Endodermal cell (in vitro differentiated cells): Measurements from ENCODE around the gene CST11. TPM values are rescaled to one million over a fixed set of nuclear protein-coding genes. Genes with fewer than 3 reads are reported as not detected.

ENCODE experiments used
- DNase-seq: peaks from one replicate; pipeline ENCODE4 v3.0.0-alpha.2; 2017
- H3K27ac ChIP-seq: 2 replicates; pipeline ENCODE4 v1.5.1; 2013; ENCODE audit warnings: mild to moderate bottlenecking, low read depth, low read length, moderate library complexity
- H3K27me3 ChIP-seq: 2 replicates; pipeline ENCODE4 v1.6.1; 2013; ENCODE audit warnings: mild to moderate bottlenecking, low read length, moderate library complexity; ENCODE audit not compliant: insufficient read depth, control insufficient read depth, poor library complexity, severe bottlenecking
- H3K36me3 ChIP-seq: 2 replicates; pipeline ENCODE4 v1.7.0; 2013; ENCODE audit warnings: mild to moderate bottlenecking, low read length, moderate library complexity; ENCODE audit not compliant: control insufficient read depth, insufficient read depth
- H3K4me1 ChIP-seq: one replicate; pipeline ENCODE4 v1.7.0; 2013; ENCODE audit warnings: low read length; ENCODE audit not compliant: control insufficient read depth, insufficient read depth
- H3K4me3 ChIP-seq: 2 replicates; pipeline ENCODE4 v1.5.1; 2013; ENCODE audit warnings: mild to moderate bottlenecking, low read length, moderate library complexity
- H3K9ac ChIP-seq: 2 replicates; pipeline ENCODE4 v1.6.1; 2013; ENCODE audit warnings: mild to moderate bottlenecking, low read length, moderate library complexity; ENCODE audit not compliant: poor library complexity, severe bottlenecking; ENCODE audit errors: extremely low read depth
- H3K9me3 ChIP-seq: 2 replicates; pipeline ENCODE4 v1.6.1; 2013; ENCODE audit warnings: mild to moderate bottlenecking, low read length, moderate library complexity; ENCODE audit not compliant: control insufficient read depth
- H3K27ac Mint-ChIP-seq: 2 replicates; pipeline ENCODE4 v1.8.0; 2020; ENCODE audit warnings: mixed read lengths
- H3K27me3 Mint-ChIP-seq: 2 replicates; pipeline ENCODE4 v1.8.0; 2021; ENCODE audit warnings: mild to moderate bottlenecking, mixed read lengths; ENCODE audit not compliant: insufficient read depth
- H3K36me3 Mint-ChIP-seq: 2 replicates; pipeline ENCODE4 v1.8.0; 2020; ENCODE audit warnings: low read depth, mixed read lengths
- H3K4me1 Mint-ChIP-seq: 2 replicates; pipeline ENCODE4 v1.8.0; 2020; ENCODE audit warnings: mixed read lengths
- H3K4me3 Mint-ChIP-seq: 2 replicates; pipeline ENCODE4 v1.8.0; 2020; ENCODE audit warnings: mild to moderate bottlenecking, moderate library complexity, mixed read lengths
- H3K9me3 Mint-ChIP-seq: 2 replicates; pipeline ENCODE4 v1.8.0; 2020; ENCODE audit warnings: mild to moderate bottlenecking, mixed read lengths
- CTCF ChIP-seq: fragments of 200-600 bp; sonication (generic); conservative IDR thresholded peaks from 2 replicates; pipeline ENCODE4 v1.5.0; 2021; ENCODE audit warnings: antibody characterized with exemption, mild to moderate bottlenecking
- WGBS, 2 experiments: methylation state at CpG; one replicate each; pipeline versions ENCODE4 v1.1.5 to v1.1.7; 2013; ENCODE audit warnings: missing lambda C conversion rate in 2 of 2, mixed read lengths in 1 of 2; ENCODE audit not compliant: insufficient coverage in 1 of 2, insufficient read length in 1 of 2; 5-methylcytosine and 5-hydroxymethylcytosine counted together
- total RNA-seq, 2 donors: library from RNA; stranded (reverse); fragmentation: NEBNext Ultra II Directional in 1 of 2; extraction: Animal tissue kit (Norgen Biotek cat#: 25700) in 1 of 2; gene quantifications; 2 replicates in 1 of 2; 3 replicates in 1 of 2; pipeline ENCODE4 v1.2.1, GENCODE V29; 2021

Gene CST11
- total RNA-seq, 2 donors from 2014 or later: 0.69 TPM; not detected in 1

GRCh38 chr20:23434521-23435313 lies 18.0 kb downstream of the CST11 start:
- Histone ChIP-seq H3K9me3 (no peaks in the 10 kb centered on the region), H3K27ac (no peak overlapping the region), H3K27me3 (no peaks in the 10 kb centered on the region), H3K36me3 (no peaks in the 10 kb centered on the region), H3K4me3 (no peak overlapping the region), H3K4me1 (no peaks in the 10 kb centered on the region), H3K9ac (no peak overlapping the region)
- no peak for TF ChIP-seq CTCF
- Mint-ChIP-seq H3K4me1 (peaks cover 4% of the 10 kb centered on the region), H3K27ac (no peak overlapping the region), H3K9me3 (no peaks in the 10 kb centered on the region), H3K36me3 (no peaks in the 10 kb centered on the region), H3K27me3 (no peaks in the 10 kb centered on the region), H3K4me3 (no peak overlapping the region)
- peak; percentile 18 for DNase-seq
- WGBS, 2 experiments: 90 to 91% methylated on average over 6 to 7 of the region's 7 CpGs

- TF ChIP-seq CTCF: no peak
- no peaks in the 10 kb centered on the region for H3K36me3 ChIP-seq
- 88 to 91% methylated on average over 2 to 3 of the region's 3 CpGs for WGBS, 2 experiments
- H3K27ac ChIP-seq: no peak overlapping the region
- Mint-ChIP-seq H3K27me3 (no peaks in the 10 kb centered on the region), H3K9me3 (no peaks in the 10 kb centered on the region), H3K36me3 (no peaks in the 10 kb centered on the region), H3K4me3 (no peak overlapping the region), H3K27ac (no peak overlapping the region), H3K4me1 (peaks cover 4% of the 10 kb centered on the region)
- no peaks in the 10 kb centered on the region for H3K27me3 ChIP-seq
- no peak for DNase-seq
- no peaks in the 10 kb centered on the region for H3K4me1 ChIP-seq
- no peak overlapping the region for H3K4me3 ChIP-seq
- H3K9me3 ChIP-seq: no peaks in the 10 kb centered on the region
- H3K9ac ChIP-seq: no peak overlapping the region
These were observed 19.0 kb downstream of the CST11 start for GRCh38 chr20:23433628-23434027.

GRCh38 chr20:23425129-23425528 lies 27.5 kb downstream of the CST11 start:
- H3K27ac Mint-ChIP-seq: no peak overlapping the region
- TF ChIP-seq CTCF: no peak
- no peaks in the 10 kb centered on the region for H3K27me3 Mint-ChIP-seq
- Histone ChIP-seq H3K9me3 (no peaks in the 10 kb centered on the region), H3K4me1 (no peaks in the 10 kb centered on the region), H3K4me3 (no peak overlapping the region), H3K27me3 (no peaks in the 10 kb centered on the region), H3K9ac (no peak overlapping the region), H3K36me3 (no peaks in the 10 kb centered on the region), H3K27ac (no peak overlapping the region)
- no peak overlapping the region for H3K4me3 Mint-ChIP-seq
- H3K4me1 Mint-ChIP-seq: peaks cover 3% of the 10 kb centered on the region
- DNase-seq: no peak
- H3K36me3 Mint-ChIP-seq: no peaks in the 10 kb centered on the region
- H3K9me3 Mint-ChIP-seq: peaks cover 3% of the 10 kb centered on the region
- WGBS, 2 experiments: 88 to 91% methylated on average over 6 to 9 of the region's 9 CpGs
